Measurements from ENCODE around the gene ZNF35. TPM values are rescaled to one million over a fixed set of nuclear protein-coding genes. Genes with fewer than 3 reads are reported as not detected.

Gene ZNF35
- total and polyA plus RNA-seq, 2 experiments from 2014 or later, result 8.9 to 14.7 TPM

DNA sequence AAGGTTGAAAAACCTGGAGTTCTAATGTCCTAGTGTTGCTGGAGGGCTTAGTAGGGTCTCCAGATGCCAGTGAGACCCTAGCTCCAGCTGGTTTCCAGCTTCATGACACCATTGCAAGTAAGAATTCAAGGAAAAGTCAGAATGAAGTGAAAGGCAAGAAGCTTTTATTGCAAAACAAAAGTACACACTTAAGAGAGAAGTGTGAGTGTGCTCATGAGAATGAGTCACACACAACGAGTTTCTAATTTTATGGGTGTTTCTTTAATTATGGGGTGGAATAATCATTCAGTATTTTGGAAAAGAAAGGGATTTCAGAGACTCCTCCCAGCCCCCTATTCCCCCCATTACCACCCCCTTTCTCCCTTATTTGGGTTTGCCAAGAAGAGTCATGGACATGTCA lies 39.4 kb downstream of the ZNF35 start:
- no peak overlapping the region for H3K4me3 ChIP-seq
- TF ChIP-seq, protein P1, sequence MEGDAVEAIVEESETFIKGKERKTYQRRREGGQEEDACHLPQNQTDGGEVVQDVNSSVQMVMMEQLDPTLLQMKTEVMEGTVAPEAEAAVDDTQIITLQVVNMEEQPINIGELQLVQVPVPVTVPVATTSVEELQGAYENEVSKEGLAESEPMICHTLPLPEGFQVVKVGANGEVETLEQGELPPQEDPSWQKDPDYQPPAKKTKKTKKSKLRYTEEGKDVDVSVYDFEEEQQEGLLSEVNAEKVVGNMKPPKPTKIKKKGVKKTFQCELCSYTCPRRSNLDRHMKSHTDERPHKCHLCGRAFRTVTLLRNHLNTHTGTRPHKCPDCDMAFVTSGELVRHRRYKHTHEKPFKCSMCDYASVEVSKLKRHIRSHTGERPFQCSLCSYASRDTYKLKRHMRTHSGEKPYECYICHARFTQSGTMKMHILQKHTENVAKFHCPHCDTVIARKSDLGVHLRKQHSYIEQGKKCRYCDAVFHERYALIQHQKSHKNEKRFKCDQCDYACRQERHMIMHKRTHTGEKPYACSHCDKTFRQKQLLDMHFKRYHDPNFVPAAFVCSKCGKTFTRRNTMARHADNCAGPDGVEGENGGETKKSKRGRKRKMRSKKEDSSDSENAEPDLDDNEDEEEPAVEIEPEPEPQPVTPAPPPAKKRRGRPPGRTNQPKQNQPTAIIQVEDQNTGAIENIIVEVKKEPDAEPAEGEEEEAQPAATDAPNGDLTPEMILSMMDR (IDR thresholded peaks at IDR 0.05; ENCODE audit: low read depth, low read length), result no peak
- no peak for DNase-seq (ENCODE audit: low read depth in 1 of 2, low spot score in 1 of 2)
- H3K27ac ChIP-seq, result no peak overlapping the region
- H3K9me3 ChIP-seq (ENCODE audit: low read depth), result no peaks in the 10 kb centered on the region
- H3K4me1 ChIP-seq (ENCODE audit: low read depth), result no peaks in the 10 kb centered on the region
- no peaks in the 10 kb centered on the region for H3K36me3 ChIP-seq
- no peaks in the 10 kb centered on the region for H3K27me3 ChIP-seq

Other genes with a start within 250 kb of the ZNF35 start
- 10.5 and 21.0 TPM in 2 replicates for gene ZNF445, start 171.1 kb upstream of the ZNF35 start, total RNA-seq
- 11.0 and 23.3 TPM in 2 replicates for gene ZNF445, start 171.1 kb upstream of the ZNF35 start, polyA plus RNA-seq
- gene ZKSCAN7, start 93.5 kb upstream of the ZNF35 start, total RNA-seq, result 24.9 and 27.4 TPM in 2 replicates
- 13.4 and 14.0 TPM in 2 replicates for gene ZKSCAN7, start 93.5 kb upstream of the ZNF35 start, polyA plus RNA-seq
- 5.8 and 7.1 TPM in 2 replicates for gene ZNF660, start 63.8 kb upstream of the ZNF35 start, total RNA-seq
- 5.5 and 5.6 TPM in 2 replicates for gene ZNF660, start 63.8 kb upstream of the ZNF35 start, polyA plus RNA-seq
- gene ZNF197, start 23.7 kb upstream of the ZNF35 start, total RNA-seq, result 22.3 and 52.5 TPM in 2 replicates
- 13.0 and 35.0 TPM in 2 replicates for gene ZNF197, start 23.7 kb upstream of the ZNF35 start, polyA plus RNA-seq
- 1.1 and 2.0 TPM in 2 replicates for gene ZNF502, start 63.9 kb downstream of the ZNF35 start, total RNA-seq
- gene ZNF502, start 63.9 kb downstream of the ZNF35 start, polyA plus RNA-seq, result 1.9 and 2.9 TPM in 2 replicates
- 4.8 and 11.5 TPM in 2 replicates for gene ZNF501, start 80.9 kb downstream of the ZNF35 start, total RNA-seq
- 4.7 and 5.4 TPM in 2 replicates for gene ZNF501, start 80.9 kb downstream of the ZNF35 start, polyA plus RNA-seq
- gene KIAA1143, start 112.9 kb downstream of the ZNF35 start, total RNA-seq, result 30.4 and 33.7 TPM in 2 replicates
- 20.9 and 24.2 TPM in 2 replicates for gene KIAA1143, start 112.9 kb downstream of the ZNF35 start, polyA plus RNA-seq
- 1.4 and 6.4 TPM in 2 replicates for gene KIF15, start 113.1 kb downstream of the ZNF35 start, total RNA-seq
- gene KIF15, start 113.1 kb downstream of the ZNF35 start, polyA plus RNA-seq, result 2.7 and 3.0 TPM in 2 replicates
- 25.5 and 27.3 TPM in 2 replicates for gene TMEM42, start 213.2 kb downstream of the ZNF35 start, total RNA-seq
- 38.8 and 39.6 TPM in 2 replicates for gene TMEM42, start 213.2 kb downstream of the ZNF35 start, polyA plus RNA-seq
- gene TGM4, start 225.9 kb downstream of the ZNF35 start, total RNA-seq, result not detected in 2 replicates
- gene TGM4, start 225.9 kb downstream of the ZNF35 start, polyA plus RNA-seq, result 0.84 TPM in 1 of 2 replicates, not detected in the other